ENCODE measurements around the gene DDX5.

DNA sequence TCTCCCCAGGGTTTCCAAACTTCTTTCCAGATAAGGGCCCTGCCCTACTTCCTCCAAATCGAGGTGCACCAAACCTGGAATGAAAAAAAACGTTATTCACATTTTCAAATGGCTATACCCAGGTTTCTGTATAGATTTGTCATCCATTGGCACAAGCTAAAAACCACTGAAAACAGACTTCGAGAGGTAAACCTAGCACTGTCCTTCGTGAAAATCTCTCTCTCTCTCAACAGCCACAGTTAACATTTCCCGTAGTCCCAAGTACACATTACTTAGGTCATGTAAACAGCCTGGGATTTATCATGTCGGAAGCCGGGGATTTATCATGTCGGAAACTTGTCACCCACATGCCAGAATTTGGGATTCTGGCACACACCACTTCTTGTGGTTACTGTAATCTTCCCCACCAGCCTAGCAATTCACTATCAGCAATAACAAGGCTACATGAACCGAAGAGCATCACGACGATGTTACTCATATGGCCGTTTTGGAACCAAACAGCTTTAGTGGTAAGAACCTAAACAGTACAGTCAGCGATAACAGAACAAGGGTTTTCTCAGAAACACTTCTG, 1.2 kb downstream of the DDX5 start:
- TF ChIP-seq, protein P1, sequence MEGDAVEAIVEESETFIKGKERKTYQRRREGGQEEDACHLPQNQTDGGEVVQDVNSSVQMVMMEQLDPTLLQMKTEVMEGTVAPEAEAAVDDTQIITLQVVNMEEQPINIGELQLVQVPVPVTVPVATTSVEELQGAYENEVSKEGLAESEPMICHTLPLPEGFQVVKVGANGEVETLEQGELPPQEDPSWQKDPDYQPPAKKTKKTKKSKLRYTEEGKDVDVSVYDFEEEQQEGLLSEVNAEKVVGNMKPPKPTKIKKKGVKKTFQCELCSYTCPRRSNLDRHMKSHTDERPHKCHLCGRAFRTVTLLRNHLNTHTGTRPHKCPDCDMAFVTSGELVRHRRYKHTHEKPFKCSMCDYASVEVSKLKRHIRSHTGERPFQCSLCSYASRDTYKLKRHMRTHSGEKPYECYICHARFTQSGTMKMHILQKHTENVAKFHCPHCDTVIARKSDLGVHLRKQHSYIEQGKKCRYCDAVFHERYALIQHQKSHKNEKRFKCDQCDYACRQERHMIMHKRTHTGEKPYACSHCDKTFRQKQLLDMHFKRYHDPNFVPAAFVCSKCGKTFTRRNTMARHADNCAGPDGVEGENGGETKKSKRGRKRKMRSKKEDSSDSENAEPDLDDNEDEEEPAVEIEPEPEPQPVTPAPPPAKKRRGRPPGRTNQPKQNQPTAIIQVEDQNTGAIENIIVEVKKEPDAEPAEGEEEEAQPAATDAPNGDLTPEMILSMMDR (IDR thresholded peaks at IDR 0.05): no peak
- TF ChIP-seq, protein P2, sequence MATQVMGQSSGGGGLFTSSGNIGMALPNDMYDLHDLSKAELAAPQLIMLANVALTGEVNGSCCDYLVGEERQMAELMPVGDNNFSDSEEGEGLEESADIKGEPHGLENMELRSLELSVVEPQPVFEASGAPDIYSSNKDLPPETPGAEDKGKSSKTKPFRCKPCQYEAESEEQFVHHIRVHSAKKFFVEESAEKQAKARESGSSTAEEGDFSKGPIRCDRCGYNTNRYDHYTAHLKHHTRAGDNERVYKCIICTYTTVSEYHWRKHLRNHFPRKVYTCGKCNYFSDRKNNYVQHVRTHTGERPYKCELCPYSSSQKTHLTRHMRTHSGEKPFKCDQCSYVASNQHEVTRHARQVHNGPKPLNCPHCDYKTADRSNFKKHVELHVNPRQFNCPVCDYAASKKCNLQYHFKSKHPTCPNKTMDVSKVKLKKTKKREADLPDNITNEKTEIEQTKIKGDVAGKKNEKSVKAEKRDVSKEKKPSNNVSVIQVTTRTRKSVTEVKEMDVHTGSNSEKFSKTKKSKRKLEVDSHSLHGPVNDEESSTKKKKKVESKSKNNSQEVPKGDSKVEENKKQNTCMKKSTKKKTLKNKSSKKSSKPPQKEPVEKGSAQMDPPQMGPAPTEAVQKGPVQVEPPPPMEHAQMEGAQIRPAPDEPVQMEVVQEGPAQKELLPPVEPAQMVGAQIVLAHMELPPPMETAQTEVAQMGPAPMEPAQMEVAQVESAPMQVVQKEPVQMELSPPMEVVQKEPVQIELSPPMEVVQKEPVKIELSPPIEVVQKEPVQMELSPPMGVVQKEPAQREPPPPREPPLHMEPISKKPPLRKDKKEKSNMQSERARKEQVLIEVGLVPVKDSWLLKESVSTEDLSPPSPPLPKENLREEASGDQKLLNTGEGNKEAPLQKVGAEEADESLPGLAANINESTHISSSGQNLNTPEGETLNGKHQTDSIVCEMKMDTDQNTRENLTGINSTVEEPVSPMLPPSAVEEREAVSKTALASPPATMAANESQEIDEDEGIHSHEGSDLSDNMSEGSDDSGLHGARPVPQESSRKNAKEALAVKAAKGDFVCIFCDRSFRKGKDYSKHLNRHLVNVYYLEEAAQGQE (IDR thresholded peaks at IDR 0.05; ENCODE audit: insufficient read depth in 1 of 2, low read depth in 2 of 2, low read length in 1 of 2): no peak
